ENCODE data around the gene ZBTB24. TPM values are rescaled to one million over a fixed set of nuclear protein-coding genes. Genes with fewer than 3 reads are reported as not detected.
A peak's percentile ranks its signal among the peaks of the same experiment; 100 is the strongest.
"Not testable (repeated sequence)": the region's sequence is repeated elsewhere in the genome, so short reads cannot be mapped to it uniquely, and the experiment has no call there.

The ZBTB24 gene
- polyA plus RNA-seq (ENCODE audit: insufficient read length in 3 of 3): 10 to 100 TPM; 12.4 to 17.4 (median 14.8) TPM
- long read RNA-seq, donor 1: 0 reads
- long read RNA-seq, donor 2, full-length matches to known transcripts: 1 of 1 reads
- long read RNA-seq, donor 2, partial matches to known transcripts: 0 of 1 reads
- long read RNA-seq, donor 2, other reads (novel, unspliced or antisense): 0 of 1 reads
- long read RNA-seq, donor 3, partial matches to known transcripts: 15 of 15 reads
- long read RNA-seq, donor 3, other reads (novel, unspliced or antisense): 0 of 15 reads
- long read RNA-seq, donor 4, full-length matches to known transcripts: 1 of 1 reads
- long read RNA-seq, donor 4, partial matches to known transcripts: 0 of 1 reads
- long read RNA-seq, donor 4, other reads (novel, unspliced or antisense): 0 of 1 reads
- long read RNA-seq, donor 5, full-length matches to known transcripts: 1 of 1 reads
- long read RNA-seq, donor 5, partial matches to known transcripts: 0 of 1 reads
- long read RNA-seq, donor 5, other reads (novel, unspliced or antisense): 0 of 1 reads
- long read RNA-seq, donor 6, full-length matches to known transcripts: 2 of 2 reads
- long read RNA-seq, donor 6, partial matches to known transcripts: 0 of 2 reads
- long read RNA-seq, donor 6, other reads (novel, unspliced or antisense): 0 of 2 reads
- long read RNA-seq, donor 7, full-length matches to known transcripts: 1 of 1 reads
- long read RNA-seq, donor 7, partial matches to known transcripts: 0 of 1 reads
- long read RNA-seq, donor 7, other reads (novel, unspliced or antisense): 0 of 1 reads
- long read RNA-seq, donor 8: 0 reads
- long read RNA-seq, donor 9, full-length matches to known transcripts: 3 of 3 reads
- long read RNA-seq, donor 9, partial matches to known transcripts: 0 of 3 reads
- long read RNA-seq, donor 9, other reads (novel, unspliced or antisense): 0 of 3 reads
- long read RNA-seq, donor 10, partial matches to known transcripts: 6 of 6 reads
- long read RNA-seq, donor 10, other reads (novel, unspliced or antisense): 0 of 6 reads
- long read RNA-seq, donor 11, full-length matches to known transcripts: 2 of 2 reads
- long read RNA-seq, donor 11, partial matches to known transcripts: 0 of 2 reads
- long read RNA-seq, donor 11, other reads (novel, unspliced or antisense): 0 of 2 reads
- long read RNA-seq, donor 12, full-length matches to known transcripts: 3 of 3 reads
- long read RNA-seq, donor 12, partial matches to known transcripts: 0 of 3 reads
- long read RNA-seq, donor 12, other reads (novel, unspliced or antisense): 0 of 3 reads
- long read RNA-seq, donor 13: 0 reads
- long read RNA-seq, donor 14, full-length matches to known transcripts: 2 of 9 reads
- long read RNA-seq, donor 14, partial matches to known transcripts: 7 of 9 reads
- long read RNA-seq, donor 14, other reads (novel, unspliced or antisense): 0 of 9 reads
- long read RNA-seq, donor 15, full-length matches to known transcripts: 3 of 3 reads
- long read RNA-seq, donor 15, partial matches to known transcripts: 0 of 3 reads
- long read RNA-seq, donor 15, other reads (novel, unspliced or antisense): 0 of 3 reads
- long read RNA-seq, donor 16, full-length matches to known transcripts: 1 of 1 reads
- long read RNA-seq, donor 16, partial matches to known transcripts: 0 of 1 reads
- long read RNA-seq, donor 16, other reads (novel, unspliced or antisense): 0 of 1 reads

- DNase-seq: peak; percentile 84
These were observed at the start of gene ZBTB24 for GRCh38 chr6:109482905-109483734. ZBTB24 (minus strand) TSS chr6:109483219; CDS start chr6:109482026, 1,193 bp downstream.

GRCh38 chr6:109531446-109531845 is 48.4 kb upstream of the ZBTB24 start:
- no peak for DNase-seq

DNA sequence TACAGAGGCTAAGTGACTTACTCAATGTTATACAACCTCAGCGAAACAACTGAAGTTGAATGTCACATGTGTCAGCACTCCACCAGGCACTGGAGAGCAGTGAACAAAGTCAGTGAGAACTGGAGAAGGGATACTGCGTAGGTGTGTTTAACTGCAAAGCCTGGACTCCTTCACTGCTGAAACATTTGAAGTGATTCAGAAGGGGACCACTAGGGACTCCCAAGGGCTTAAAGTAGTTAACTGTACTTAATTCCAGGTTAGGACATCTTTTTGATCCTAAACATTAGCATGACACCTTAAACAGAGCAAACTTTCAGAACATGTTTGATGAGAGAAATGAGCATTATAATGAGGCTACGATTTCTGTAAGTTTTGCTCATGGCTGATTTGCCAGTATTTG is 45.0 kb upstream of the ZBTB24 start:
- no peak for DNase-seq

DNA sequence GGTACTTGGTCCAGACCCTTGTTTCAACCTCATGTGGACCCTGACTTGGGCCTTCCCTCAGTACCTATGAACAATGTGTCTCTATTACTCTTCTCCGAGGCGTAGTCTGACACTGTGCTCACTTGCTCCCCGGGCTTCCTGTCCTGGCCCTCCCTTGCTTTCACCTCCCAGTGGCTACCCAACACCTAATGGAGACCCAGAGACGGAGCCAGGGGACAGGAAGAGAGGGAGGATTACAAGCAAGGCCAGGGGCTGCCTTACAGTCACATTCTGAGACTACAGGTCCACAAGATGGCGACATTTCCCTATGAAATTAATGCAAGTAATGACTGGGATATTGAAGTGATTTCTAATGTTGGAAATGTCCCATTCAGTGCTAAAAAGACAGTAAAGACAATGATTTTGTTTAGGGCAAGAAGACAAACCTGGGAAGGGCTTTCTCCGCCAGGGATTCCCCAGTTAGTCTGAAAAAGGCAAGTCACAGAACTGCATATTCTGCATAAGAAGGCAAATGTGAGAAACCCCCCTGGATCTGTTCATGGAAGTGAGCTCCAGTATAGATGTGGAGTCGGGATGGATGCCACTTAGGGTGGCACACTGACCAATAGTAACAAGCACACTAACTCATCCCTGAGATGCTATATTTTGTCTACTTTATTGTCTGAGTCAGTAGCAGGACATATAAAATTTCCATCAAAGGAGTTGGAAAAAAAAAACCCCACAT is 44.0 kb upstream of the ZBTB24 start:
- peak; percentile 59 for DNase-seq

DNA sequence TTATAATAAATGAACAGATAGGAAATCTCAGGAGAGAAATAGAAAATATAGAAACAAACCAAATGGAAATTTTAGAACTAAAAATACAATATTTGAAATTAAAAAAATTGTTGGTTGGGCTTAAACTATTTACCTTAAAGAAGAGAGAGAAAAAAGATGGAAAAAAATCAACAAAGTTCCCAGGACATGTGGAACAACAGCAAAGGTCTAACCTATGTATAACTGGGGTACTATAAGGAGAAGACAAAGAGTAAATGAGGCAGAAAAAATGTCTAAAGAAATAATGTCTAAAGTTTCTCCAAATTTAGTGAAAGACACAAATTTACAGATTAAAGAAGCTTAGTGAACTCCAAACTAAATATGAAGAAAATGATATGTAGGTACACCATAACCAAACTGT is 41.1 kb upstream of the ZBTB24 start:
- DNase-seq: no peak

DNA sequence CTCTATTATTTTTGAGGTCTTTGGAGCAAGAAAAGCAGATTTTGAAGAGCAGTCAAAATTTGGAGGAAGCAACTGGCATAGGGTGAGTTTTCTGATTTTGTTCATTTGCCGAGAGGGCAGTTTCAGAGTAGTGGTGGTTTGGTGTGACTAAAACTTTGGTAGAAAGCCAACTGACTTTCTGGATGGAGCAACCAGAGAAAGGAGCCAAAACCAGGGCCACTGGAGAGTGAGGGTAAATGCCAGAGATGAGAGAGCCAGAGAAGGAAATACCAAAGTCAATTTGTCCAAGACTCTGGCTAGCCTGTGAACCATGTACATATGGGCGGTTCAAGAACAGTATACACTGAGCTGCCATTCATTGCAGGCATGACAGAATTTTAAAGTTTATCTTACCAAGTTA is 40.5 kb upstream of the ZBTB24 start:
- no peak for DNase-seq

DNA sequence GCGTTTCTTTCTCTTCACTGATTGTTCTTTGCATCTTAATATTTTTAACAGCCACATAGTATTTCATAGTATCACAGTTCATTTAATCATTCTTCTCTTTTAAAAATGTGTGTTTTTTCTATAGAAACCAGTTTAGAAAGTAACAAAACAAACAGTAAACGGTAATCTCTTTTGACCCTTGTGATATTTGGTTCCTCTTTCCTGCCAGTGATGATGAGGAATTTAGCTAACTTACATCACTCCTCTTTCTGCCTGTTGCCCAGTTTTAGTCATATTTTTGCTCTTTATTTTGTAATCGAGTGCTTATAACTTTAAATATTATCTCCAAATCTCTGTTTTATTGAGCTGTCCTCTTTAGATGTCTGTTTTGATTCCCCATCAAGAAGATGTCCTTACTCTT is 38.1 kb upstream of the ZBTB24 start:
- DNase-seq: no peak

DNA sequence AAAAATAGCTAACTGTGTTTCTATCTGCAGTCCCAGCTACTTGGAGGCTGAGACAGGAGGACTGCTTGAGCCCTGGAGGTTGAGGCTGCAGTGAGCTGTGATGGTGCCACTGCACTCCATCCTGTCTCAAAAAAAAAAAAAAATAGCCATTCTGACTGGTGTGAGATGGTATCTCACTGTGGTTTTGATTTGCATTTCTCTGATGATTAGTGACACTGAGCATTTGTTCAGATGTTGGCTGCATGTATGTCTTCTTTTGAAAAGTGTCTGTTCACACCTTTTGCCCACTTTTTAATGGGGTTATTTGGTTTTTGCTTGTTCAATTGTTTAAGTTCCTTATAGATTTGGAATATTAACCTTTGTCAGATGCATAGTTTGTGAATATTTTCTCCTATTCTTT is 36.6 kb upstream of the ZBTB24 start:
- DNase-seq: not testable (repeated sequence)

- no peak for DNase-seq
These were observed 33.9 kb upstream of the ZBTB24 start for GRCh38 chr6:109516929-109517328.

DNA sequence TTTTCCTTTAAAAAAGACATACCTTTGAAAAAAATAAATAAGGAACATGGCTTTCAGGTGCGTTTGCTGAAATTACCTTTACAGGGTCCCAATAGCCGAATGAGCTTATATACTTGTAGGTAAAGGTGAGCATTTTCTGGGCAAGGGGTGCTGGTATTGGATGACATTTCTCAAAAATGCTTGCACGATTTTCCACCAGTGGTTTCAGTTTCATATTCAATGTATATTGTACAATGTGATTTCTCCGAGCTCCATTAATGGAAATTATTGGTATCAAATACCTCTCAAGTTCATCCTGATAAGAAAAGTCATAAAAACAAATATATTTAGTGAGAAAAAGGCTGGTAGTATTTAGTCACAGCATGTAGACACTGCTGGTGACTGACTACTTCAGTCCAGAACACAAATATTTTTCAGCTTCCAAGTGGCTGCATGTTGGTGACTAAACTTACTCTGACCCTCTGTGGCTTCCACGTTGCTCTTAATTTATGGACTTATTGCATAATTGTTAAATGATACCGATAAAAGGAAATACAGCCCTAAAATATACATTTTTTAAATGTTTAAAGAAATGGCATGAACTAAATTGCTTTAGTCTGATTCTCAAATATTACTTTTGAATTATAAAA is 32.9 kb upstream of the ZBTB24 start:
- DNase-seq: no peak

- no peak for DNase-seq
These were observed 31.9 kb upstream of the ZBTB24 start for GRCh38 chr6:109514946-109515345.

DNA sequence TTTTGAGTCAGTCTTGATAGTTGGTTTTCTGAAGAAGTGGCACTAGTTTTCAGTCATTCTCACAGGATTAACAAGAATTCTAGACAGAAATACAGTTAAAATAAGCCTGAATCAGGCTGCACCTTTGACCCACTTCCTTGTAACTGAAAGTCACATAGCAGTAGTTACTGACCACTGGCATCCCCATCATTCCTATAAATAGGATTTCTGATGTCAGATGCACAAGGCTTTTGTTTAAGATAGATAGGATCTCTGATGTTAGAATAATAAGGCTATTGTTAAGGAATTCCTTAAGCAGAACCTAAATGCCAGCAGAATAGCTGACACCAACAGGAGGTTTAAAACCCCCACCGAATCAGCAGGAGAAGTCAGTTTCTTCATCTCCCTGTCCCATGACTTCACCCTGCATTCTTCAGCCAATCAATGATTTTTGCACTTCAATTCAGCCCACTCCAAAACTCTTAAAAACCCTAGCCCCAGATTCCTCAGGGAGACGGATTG is 30.6 kb upstream of the ZBTB24 start:
- no peak for DNase-seq

DNA sequence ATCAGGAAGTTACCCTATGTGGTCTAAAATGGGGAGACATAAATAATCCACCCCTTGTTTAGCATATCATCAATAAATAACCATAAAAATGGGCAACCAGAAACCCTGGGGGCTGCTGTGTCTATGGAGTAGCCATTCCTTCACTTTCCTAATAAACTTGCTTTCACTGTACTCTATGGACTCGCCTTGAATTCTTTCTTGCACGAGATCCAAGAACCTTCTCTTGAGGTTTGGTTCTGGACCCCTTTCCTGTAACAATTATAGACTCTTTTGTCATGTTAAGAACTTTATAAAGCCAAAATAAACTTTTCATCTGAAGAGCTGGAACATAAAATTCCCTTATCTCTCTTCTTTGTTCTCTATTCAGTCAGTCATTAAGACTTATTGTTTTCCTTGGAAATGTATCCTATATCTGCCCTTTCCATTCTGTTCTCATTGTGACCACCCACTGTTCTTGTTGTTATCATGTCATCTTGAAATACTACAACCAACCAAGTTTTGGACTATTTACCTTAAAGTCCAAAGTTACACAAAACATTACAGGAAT is 29.3 kb upstream of the ZBTB24 start:
- DNase-seq: no peak

DNA sequence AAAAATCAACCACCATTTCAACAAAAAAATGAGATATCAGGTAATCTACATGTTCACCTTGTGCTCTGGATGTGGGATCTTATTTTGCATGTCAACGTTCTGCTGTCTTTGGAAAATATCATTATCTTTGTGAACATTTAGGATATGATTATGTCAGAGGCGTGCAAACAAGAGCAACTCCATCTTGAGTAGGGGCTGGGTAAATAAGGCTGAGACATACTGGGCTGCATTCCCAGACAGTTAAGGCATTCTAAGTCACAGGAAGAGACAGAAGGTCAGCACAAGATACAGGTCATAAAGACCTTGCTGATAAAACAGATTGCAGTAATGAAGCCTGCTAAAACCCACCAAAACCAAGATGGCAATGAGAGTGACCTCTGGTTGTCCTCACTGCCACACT is 28.8 kb upstream of the ZBTB24 start:
- no peak for DNase-seq

GRCh38 chr6:109510358-109510757 is 27.3 kb upstream of the ZBTB24 start:
- DNase-seq: no peak

DNA sequence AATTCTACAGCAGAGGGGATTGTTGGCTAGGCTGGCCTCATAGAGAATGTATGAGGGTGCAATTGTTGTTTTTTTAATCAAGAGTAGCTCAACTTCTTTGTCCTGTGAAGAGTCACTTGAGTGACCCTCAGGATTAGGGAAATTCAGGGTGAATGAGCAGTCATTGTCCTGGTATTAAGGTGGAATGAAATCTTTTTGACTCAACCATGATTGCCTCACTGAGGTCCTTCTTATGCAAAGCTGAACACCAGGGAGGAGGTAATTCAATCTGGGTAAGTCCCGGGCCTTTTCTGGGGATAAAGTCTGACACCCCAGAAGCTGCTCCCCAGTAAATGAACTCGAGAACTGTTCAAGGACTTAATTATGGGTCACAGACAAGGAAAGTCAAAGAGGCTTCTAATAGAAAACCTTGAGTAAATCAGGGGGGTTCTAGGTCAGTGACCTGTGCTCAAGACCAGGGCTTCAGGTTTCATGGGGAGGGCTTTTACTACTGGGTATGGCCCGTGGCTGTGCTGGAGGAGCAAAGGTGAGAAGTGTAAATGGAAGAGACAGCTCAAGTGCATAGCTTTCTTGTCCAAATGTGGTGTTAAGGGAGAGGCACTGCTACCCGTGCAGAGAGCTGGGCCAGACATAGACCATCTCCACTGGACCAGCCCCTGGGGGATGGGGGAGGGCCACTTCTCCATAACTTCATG is 25.3 kb upstream of the ZBTB24 start:
- no peak for DNase-seq

DNA sequence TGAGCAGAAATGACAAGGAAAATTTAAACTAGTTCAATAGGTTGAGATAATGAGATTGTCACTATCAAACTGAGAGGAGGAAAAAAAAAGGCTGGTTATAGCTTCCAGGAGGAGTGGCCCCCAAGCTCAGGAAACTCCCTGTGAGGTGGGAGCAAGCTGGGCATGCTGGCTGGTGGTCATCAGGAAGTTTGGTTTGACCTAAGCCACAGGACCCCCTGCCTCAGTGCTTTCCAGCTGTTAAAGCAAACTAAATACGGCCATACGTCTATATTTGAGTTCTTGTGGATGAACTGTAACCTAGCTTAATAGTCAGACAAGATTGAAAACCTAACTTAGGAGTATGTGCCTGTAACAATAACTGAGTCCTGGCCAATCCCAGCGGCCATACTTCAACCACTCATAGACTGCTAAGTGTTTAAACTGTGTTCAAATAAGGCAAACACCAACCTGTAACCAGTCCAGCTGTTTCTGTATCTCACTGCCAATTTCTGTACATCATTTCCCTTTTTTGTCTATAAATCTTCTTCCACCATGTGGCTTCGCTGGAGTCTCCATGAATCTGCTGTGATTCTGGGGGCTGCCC is 24.6 kb upstream of the ZBTB24 start:
- no peak for DNase-seq
